Lower leg skin (tissue), 3 donors: ENCODE measurements around the gene SCP2D1.

Source experiments
- POLR2A ChIP-seq, 2 donors: fragments of 450-650 bp; IDR thresholded peaks; one replicate each; pipeline ENCODE4 v1.6.1; 2016 to 2017; ENCODE audit warnings: antibody characterized with exemption in 2 of 2, mild to moderate bottlenecking in 1 of 2, moderate library complexity in 1 of 2
- TF ChIP-seq, protein P1 (sequence below), 3 donors: fragments of 450-650 bp; IDR thresholded peaks; one replicate each; pipeline ENCODE4 v1.5.1; 2016; ENCODE audit warnings: antibody characterized with exemption in 3 of 3, mild to moderate bottlenecking in 3 of 3, moderate library complexity in 2 of 3

GRCh38 chr20:18773566-18773965 lies 40.0 kb upstream of the SCP2D1 start:
- TF ChIP-seq, protein P1, sequence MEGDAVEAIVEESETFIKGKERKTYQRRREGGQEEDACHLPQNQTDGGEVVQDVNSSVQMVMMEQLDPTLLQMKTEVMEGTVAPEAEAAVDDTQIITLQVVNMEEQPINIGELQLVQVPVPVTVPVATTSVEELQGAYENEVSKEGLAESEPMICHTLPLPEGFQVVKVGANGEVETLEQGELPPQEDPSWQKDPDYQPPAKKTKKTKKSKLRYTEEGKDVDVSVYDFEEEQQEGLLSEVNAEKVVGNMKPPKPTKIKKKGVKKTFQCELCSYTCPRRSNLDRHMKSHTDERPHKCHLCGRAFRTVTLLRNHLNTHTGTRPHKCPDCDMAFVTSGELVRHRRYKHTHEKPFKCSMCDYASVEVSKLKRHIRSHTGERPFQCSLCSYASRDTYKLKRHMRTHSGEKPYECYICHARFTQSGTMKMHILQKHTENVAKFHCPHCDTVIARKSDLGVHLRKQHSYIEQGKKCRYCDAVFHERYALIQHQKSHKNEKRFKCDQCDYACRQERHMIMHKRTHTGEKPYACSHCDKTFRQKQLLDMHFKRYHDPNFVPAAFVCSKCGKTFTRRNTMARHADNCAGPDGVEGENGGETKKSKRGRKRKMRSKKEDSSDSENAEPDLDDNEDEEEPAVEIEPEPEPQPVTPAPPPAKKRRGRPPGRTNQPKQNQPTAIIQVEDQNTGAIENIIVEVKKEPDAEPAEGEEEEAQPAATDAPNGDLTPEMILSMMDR (IDR thresholded peaks at IDR 0.05), result no peak
- no peak for TF ChIP-seq POLR2A (IDR thresholded peaks at IDR 0.05)
